B cell (primary cell): ENCODE measurements around the gene ACSM2B. TPM values are rescaled to one million over a fixed set of nuclear protein-coding genes. Genes with fewer than 3 reads are reported as not detected.

Source experiments
- ATAC-seq: fragments of 200-7000 bp; cut with Tn5 transposase; one replicate; pipeline ENCODE4 v1.10.0; 2021; ENCODE audit warnings: low read depth, mild to moderate bottlenecking, moderate number of reproducible peaks, moderate library complexity
- CTCF ChIA-PET: fragments of 350-600 bp; sonication (Branson Sonifier 250); formaldehyde crosslinking; loops from one replicate; lab custom pipeline; 2021; ENCODE audit warnings: antibody characterized with exemption, inconsistent platforms; lab: Charles Lee
- POLR2A ChIA-PET: fragments of 350-600 bp; sonication (Branson Sonifier 250); formaldehyde crosslinking; loops from one replicate; lab custom pipeline; 2021; ENCODE audit warnings: antibody characterized with exemption; lab: Charles Lee
- DNase-seq: peaks from one replicate; pipeline ENCODE4 v3.0.0; 2013
- H2AFZ ChIP-seq: 2 replicates; pipeline ENCODE4 v1.6.1; 2012; ENCODE audit warnings: mild to moderate bottlenecking, low read depth, low read length; ENCODE audit not compliant: insufficient read depth, poor library complexity, severe bottlenecking
- H3K27ac ChIP-seq, 2 donors: 1 replicate in 1 of 2; 2 replicates in 1 of 2; pipeline ENCODE4 v1.5.1; 2012 to 2013; ENCODE audit warnings: low read length in 2 of 2, mild to moderate bottlenecking in 2 of 2, moderate library complexity in 1 of 2
- H3K27me3 ChIP-seq, 4 experiments: fragments of 200-600 bp in 1 of 4; sonication (generic) in 1 of 4; replicated peaks in 1 of 4; 1 replicate in 2 of 4; 2 replicates in 2 of 4; pipeline versions ENCODE4 v1.6.1 to v1.7.0; 2013 to 2016; ENCODE audit warnings: low read length in 3 of 4, mild to moderate bottlenecking in 2 of 4, mixed read lengths in 1 of 4, moderate library complexity in 1 of 4; ENCODE audit not compliant: insufficient read depth in 4 of 4, control insufficient read depth in 3 of 4; ENCODE audit errors: control extremely low read depth in 1 of 4
- H3K36me3 ChIP-seq, 2 experiments: replicated peaks in 1 of 2; 1 replicate in 1 of 2; 2 replicates in 1 of 2; pipeline versions ENCODE4 v1.6.1 to v1.7.1; 2013; ENCODE audit warnings: low read length in 1 of 2; ENCODE audit not compliant: insufficient read depth in 2 of 2, control insufficient read depth in 1 of 2; ENCODE audit errors: control extremely low read depth in 1 of 2, extremely low read depth in 1 of 2
- H3K4me1 ChIP-seq, 2 donors: fragments of 200-600 bp in 1 of 2; sonication (generic) in 1 of 2; 1 replicate in 1 of 2; 2 replicates in 1 of 2; pipeline versions ENCODE4 v1.5.1 to v1.6.1; 2013 to 2017; ENCODE audit warnings: low read length in 2 of 2; ENCODE audit not compliant: control insufficient read depth in 2 of 2, insufficient read depth in 2 of 2
- H3K4me2 ChIP-seq: replicated peaks from 2 replicates; pipeline ENCODE3; 2012; ENCODE audit warnings: mild to moderate bottlenecking, low read depth, low read length; ENCODE audit not compliant: poor library complexity, severe bottlenecking
- H3K4me3 ChIP-seq, 5 experiments: fragments of 200-600 bp in 1 of 5; sonication (generic) in 1 of 5; 1 replicate in 3 of 5; 2 replicates in 2 of 5; pipeline versions ENCODE4 v1.5.1 to v1.7.0; 2011 to 2016; ENCODE audit warnings: low read length in 4 of 5, mild to moderate bottlenecking in 4 of 5, low read depth in 2 of 5, control low read depth in 1 of 5, moderate library complexity in 1 of 5; ENCODE audit not compliant: insufficient read depth in 1 of 5; ENCODE audit errors: control extremely low read depth in 1 of 5, extremely low read depth in 1 of 5
- H3K79me2 ChIP-seq: fragments of 200-600 bp; sonication (generic); one replicate; pipeline ENCODE4 v1.6.0; 2016; ENCODE audit warnings: low read length; ENCODE audit not compliant: control insufficient read depth, insufficient read depth
- H3K9ac ChIP-seq: fragments of 200-600 bp; sonication (generic); 2 replicates; pipeline ENCODE4 v1.6.1; 2017; ENCODE audit warnings: mild to moderate bottlenecking, low read length, moderate library complexity
- H3K9me3 ChIP-seq, 3 donors: one replicate each; pipeline versions ENCODE4 v1.6.1 to v1.7.1; 2013; ENCODE audit warnings: low read length in 2 of 3; ENCODE audit not compliant: control insufficient read depth in 2 of 3, insufficient read depth in 1 of 3; ENCODE audit errors: control extremely low read depth in 1 of 3
- H4K20me1 ChIP-seq: 2 replicates; pipeline ENCODE4 v1.6.0; 2012; ENCODE audit warnings: mild to moderate bottlenecking, low read length; ENCODE audit not compliant: insufficient read depth, control insufficient read depth, poor library complexity, severe bottlenecking
- H3K27ac Mint-ChIP-seq: one replicate; pipeline ENCODE4 v1.8.0; 2021; ENCODE audit warnings: mixed read lengths
- H3K27me3 Mint-ChIP-seq: one replicate; pipeline ENCODE4 v1.8.0; 2021; ENCODE audit warnings: mixed read lengths
- H3K4me1 Mint-ChIP-seq: one replicate; pipeline ENCODE4 v1.8.0; 2021; ENCODE audit warnings: mixed read lengths
- H3K4me3 Mint-ChIP-seq: one replicate; pipeline ENCODE4 v1.8.0; 2021; ENCODE audit warnings: mixed read lengths
- H3K9me3 Mint-ChIP-seq: one replicate; pipeline ENCODE4 v1.8.0; 2022; ENCODE audit warnings: mixed read lengths; ENCODE audit not compliant: insufficient read depth
- EZH2 ChIP-seq: IDR thresholded peaks from 2 replicates; pipeline ENCODE4 v1.6.1; 2012; ENCODE audit warnings: borderline replicate concordance, low read depth, mild to moderate bottlenecking, moderate library complexity, low read length; ENCODE audit not compliant: insufficient read depth, poor library complexity, severe bottlenecking
- WGBS: methylation state at CpG from one replicate; pipeline ENCODE4 v1.1.5; 2013; ENCODE audit warnings: missing lambda C conversion rate; ENCODE audit not compliant: insufficient coverage; 5-methylcytosine and 5-hydroxymethylcytosine counted together
- intact Hi-C: fragments of 100-400 bp; cut with micrococcal nuclease; formaldehyde crosslinking; loops from one replicate; pipeline ENCODE4 v1.10.0; 2022
- polyA plus RNA-seq: library from polyadenylated mRNA; depleted of rRNA; stranded (reverse); fragments of >200 nt; gene quantifications from 2 replicates; pipeline ENCODE4 v1.2.3, GENCODE V29; 2012
- total RNA-seq, 2 donors: library from RNA; stranded (reverse); fragments of 120-200 nt in 1 of 2; gene quantifications; 1 replicate in 1 of 2; 2 replicates in 1 of 2; pipeline versions ENCODE4 v1.2.3 to v1.2.4, GENCODE V29; 2013 to 2022
- TF ChIP-seq, protein P1 (sequence below): fragments of 200-600 bp; IDR thresholded peaks from one replicate; pipeline ENCODE4 v1.8.0; 2022; ENCODE audit warnings: antibody characterized with exemption, mild to moderate bottlenecking

Gene ACSM2B
- total and polyA plus RNA-seq, 2 donors (not counting 1 experiment from before 2014, with no cell fraction given) = not detected

- H3K4me2 ChIP-seq = no peak overlapping the region
- ChIA-PET CTCF (no interaction called here), POLR2A (no interaction called here)
- no peaks in the 10 kb centered on the region for H3K79me2 ChIP-seq
- Mint-ChIP-seq H3K27ac (no peak overlapping the region), H3K4me3 (no peak overlapping the region), H3K27me3 (peaks cover 28% of the 10 kb centered on the region), H3K4me1 (no peaks in the 10 kb centered on the region), H3K9me3 (peaks cover 6% of the 10 kb centered on the region)
- 100% methylated on average over 1 of the region's 1 CpG for WGBS
- no peak for ATAC-seq
- peaks cover 0 to 6% (median 2%) of the 10 kb centered on the region in 4 experiments for H3K27me3 ChIP-seq
- H3K9ac ChIP-seq = no peak overlapping the region
- H3K4me1 ChIP-seq = no peaks in the 10 kb centered on the region
- intact Hi-C loops = no loop called here
- H2AFZ ChIP-seq = no peak overlapping the region
- no peaks in the 10 kb centered on the region for H4K20me1 ChIP-seq
- TF ChIP-seq, protein P1, sequence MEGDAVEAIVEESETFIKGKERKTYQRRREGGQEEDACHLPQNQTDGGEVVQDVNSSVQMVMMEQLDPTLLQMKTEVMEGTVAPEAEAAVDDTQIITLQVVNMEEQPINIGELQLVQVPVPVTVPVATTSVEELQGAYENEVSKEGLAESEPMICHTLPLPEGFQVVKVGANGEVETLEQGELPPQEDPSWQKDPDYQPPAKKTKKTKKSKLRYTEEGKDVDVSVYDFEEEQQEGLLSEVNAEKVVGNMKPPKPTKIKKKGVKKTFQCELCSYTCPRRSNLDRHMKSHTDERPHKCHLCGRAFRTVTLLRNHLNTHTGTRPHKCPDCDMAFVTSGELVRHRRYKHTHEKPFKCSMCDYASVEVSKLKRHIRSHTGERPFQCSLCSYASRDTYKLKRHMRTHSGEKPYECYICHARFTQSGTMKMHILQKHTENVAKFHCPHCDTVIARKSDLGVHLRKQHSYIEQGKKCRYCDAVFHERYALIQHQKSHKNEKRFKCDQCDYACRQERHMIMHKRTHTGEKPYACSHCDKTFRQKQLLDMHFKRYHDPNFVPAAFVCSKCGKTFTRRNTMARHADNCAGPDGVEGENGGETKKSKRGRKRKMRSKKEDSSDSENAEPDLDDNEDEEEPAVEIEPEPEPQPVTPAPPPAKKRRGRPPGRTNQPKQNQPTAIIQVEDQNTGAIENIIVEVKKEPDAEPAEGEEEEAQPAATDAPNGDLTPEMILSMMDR = no peak
- TF ChIP-seq EZH2 = no peak
- no peaks in the 10 kb centered on the region for H3K36me3 ChIP-seq
- no peak for DNase-seq
- H3K9me3 ChIP-seq = no peaks in the 10 kb centered on the region
- H3K4me3 ChIP-seq = no peak overlapping the region
- no peak overlapping the region for H3K27ac ChIP-seq
These were observed 56.1 kb downstream of the ACSM2B start for GRCh38 chr16:20520103-20520502.

DNA sequence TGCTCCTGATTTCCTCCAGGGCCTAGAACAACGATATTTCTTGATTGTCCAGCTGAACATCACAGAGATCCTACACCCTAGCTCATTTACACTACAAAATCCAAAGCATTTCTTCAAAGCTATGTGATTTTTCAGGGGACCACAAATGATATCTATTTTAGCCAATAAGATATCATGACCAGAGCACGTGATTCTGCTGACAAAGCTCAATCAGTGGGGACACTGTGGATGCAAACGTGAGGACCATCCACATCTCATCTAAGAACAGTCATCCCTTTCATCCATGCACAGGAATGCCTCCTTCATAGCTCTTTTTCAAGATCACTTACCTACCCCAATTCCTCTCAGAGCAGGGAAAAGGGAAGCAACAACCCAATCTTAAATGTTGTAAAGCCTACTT is 56.9 kb downstream of the ACSM2B start:
- Histone ChIP-seq H3K36me3 (no peaks in the 10 kb centered on the region), H4K20me1 (no peaks in the 10 kb centered on the region), H3K4me2 (no peak overlapping the region), H3K9ac (no peak overlapping the region), H3K9me3 (no peaks in the 10 kb centered on the region), H3K79me2 (no peaks in the 10 kb centered on the region), H3K27ac (no peak overlapping the region), H3K4me1 (no peaks in the 10 kb centered on the region), H2AFZ (no peak overlapping the region), H3K4me3 (no peak overlapping the region), H3K27me3 (peaks cover 0 to 6% (median 2%) of the 10 kb centered on the region in 4 experiments)
- intact Hi-C loops = no loop called here
- ChIA-PET POLR2A (no interaction called here), CTCF (no interaction called here)
- TF ChIP-seq EZH2 = no peak
- TF ChIP-seq, protein P1 = no peak
- Mint-ChIP-seq H3K9me3 (peaks cover 6% of the 10 kb centered on the region), H3K27ac (no peak overlapping the region), H3K27me3 (peaks cover 35% of the 10 kb centered on the region), H3K4me3 (no peak overlapping the region), H3K4me1 (no peaks in the 10 kb centered on the region)
- DNase-seq = no peak
- no peak for ATAC-seq
- WGBS = 74% methylated on average over 3 of the region's 3 CpGs
